Spleen (tissue), 11 donors: ENCODE results near the gene PGF. TPM values are rescaled to one million over a fixed set of nuclear protein-coding genes. Genes with fewer than 3 reads are reported as not detected.

Source experiments
- DNase-seq: peaks from one replicate; pipeline ENCODE4 v3.0.0-alpha.2; 2020
- H3K27ac ChIP-seq, 8 donors: fragments of 200-600 bp; sonication (generic) in 7 of 8; 1 replicate in 4 of 8; 2 replicates in 4 of 8; pipeline versions ENCODE4 v1.5.0 to v1.8.0; 2016 to 2021; ENCODE audit warnings: inconsistent platforms in 4 of 8, mild to moderate bottlenecking in 4 of 8, moderate library complexity in 1 of 8
- H3K27me3 ChIP-seq, 7 donors: fragments of 200-600 bp; sonication (generic) in 6 of 7; replicated peaks in 1 of 7; 1 replicate in 4 of 7; 2 replicates in 3 of 7; pipeline versions ENCODE4 v1.5.0 to v1.8.0; 2016 to 2021; ENCODE audit warnings: inconsistent platforms in 3 of 7, mild to moderate bottlenecking in 1 of 7
- H3K36me3 ChIP-seq, 6 donors: fragments of 200-600 bp; sonication (generic) in 5 of 6; 1 replicate in 4 of 6; 2 replicates in 2 of 6; pipeline versions ENCODE4 v1.5.0 to v1.8.0; 2016 to 2021; ENCODE audit warnings: inconsistent platforms in 2 of 6
- H3K4me1 ChIP-seq, 6 donors: fragments of 200-600 bp; sonication (generic) in 5 of 6; 1 replicate in 3 of 6; 2 replicates in 3 of 6; pipeline versions ENCODE4 v1.5.0 to v1.8.0; 2016 to 2021; ENCODE audit warnings: inconsistent platforms in 3 of 6
- H3K4me3 ChIP-seq, 8 donors: fragments of 200-600 bp; sonication (generic) in 7 of 8; 1 replicate in 4 of 8; 2 replicates in 4 of 8; pipeline versions ENCODE4 v1.5.0 to v1.8.0; 2016 to 2021; ENCODE audit warnings: inconsistent platforms in 4 of 8, mild to moderate bottlenecking in 4 of 8, moderate library complexity in 2 of 8
- H3K9me3 ChIP-seq, 8 donors: fragments of 200-600 bp; sonication (generic) in 7 of 8; 1 replicate in 4 of 8; 2 replicates in 4 of 8; pipeline versions ENCODE4 v1.5.0 to v1.8.0; 2016 to 2021; ENCODE audit warnings: inconsistent platforms in 4 of 8
- POLR2A ChIP-seq, 3 donors: fragments of 450-650 bp; IDR thresholded peaks; one replicate each; pipeline ENCODE4 v1.5.1; 2017; ENCODE audit warnings: antibody characterized with exemption in 3 of 3, mild to moderate bottlenecking in 1 of 3
- POLR2AphosphoS5 ChIP-seq, 3 donors: sonication (generic); formaldehyde crosslinking; IDR thresholded peaks; one replicate each; pipeline ENCODE4 v1.5.1; 2017; ENCODE audit warnings: antibody characterized with exemption in 3 of 3
- WGBS, 5 donors: extraction: QIAGEN DNeasy Blood & Tissue Kit in 3 of 5; methylation state at CpG; one replicate each; pipeline versions ENCODE4 v1.1.5 to v1.1.7; 2013 to 2018; 5-methylcytosine and 5-hydroxymethylcytosine counted together
- intact Hi-C: fragments of 100-400 bp; cut with DNase I; formaldehyde crosslinking; loops from one replicate; pipeline ENCODE4 v1.15.0; 2023; ENCODE audit warnings: low total_unique reads
- polyA plus RNA-seq, 3 donors: library from polyadenylated mRNA; stranded (reverse); fragments of 200-250 nt; gene quantifications; one replicate each; pipeline ENCODE4 v1.2.1, GENCODE V29; 2013
- total RNA-seq, 7 donors: library from RNA; depleted of rRNA in 3 of 7; stranded (reverse); fragments of >200 nt in 3 of 7; fragmentation: NEBNext Ultra II Directional in 4 of 7; extraction: Animal tissue kit (Norgen Biotek cat#: 25700) in 4 of 7; gene quantifications; one replicate each; pipeline versions ENCODE4 v1.1.0 to v1.2.1, GENCODE V29; 2016 to 2021
- TF ChIP-seq, protein P1 (sequence below), 11 experiments: fragments of 200-600 bp in 7 of 11; fragments of 450-650 bp in 4 of 11; sonication (generic) in 4 of 11; IDR thresholded peaks in 8 of 11; conservative IDR thresholded peaks in 3 of 11; 1 replicate in 7 of 11; 2 replicates in 4 of 11; pipeline versions ENCODE4 v1.4.0 to v1.8.0; 2016 to 2021; ENCODE audit warnings: antibody characterized with exemption in 11 of 11, inconsistent platforms in 4 of 11, mild to moderate bottlenecking in 1 of 11
- donor health status: healthy with polysubstance abuse.
- donor health status: DM: no; HTN: no; CAD: no; lungs with moderate emphysema.
- donor health status: DM: no; HTN: no; CAD: no.
- donor health status: Bipolar disorder and iron deficiency.
- donor health status: healthy.
- donor health status: DM: no; HTN: no; CAD: no.
- donor health status: DM: yes; HTN: yes; CAD: no.

PGF gene
- total and polyA plus RNA-seq, 10 donors = 0.87 to 7.7 (median 2.7) TPM

DNA sequence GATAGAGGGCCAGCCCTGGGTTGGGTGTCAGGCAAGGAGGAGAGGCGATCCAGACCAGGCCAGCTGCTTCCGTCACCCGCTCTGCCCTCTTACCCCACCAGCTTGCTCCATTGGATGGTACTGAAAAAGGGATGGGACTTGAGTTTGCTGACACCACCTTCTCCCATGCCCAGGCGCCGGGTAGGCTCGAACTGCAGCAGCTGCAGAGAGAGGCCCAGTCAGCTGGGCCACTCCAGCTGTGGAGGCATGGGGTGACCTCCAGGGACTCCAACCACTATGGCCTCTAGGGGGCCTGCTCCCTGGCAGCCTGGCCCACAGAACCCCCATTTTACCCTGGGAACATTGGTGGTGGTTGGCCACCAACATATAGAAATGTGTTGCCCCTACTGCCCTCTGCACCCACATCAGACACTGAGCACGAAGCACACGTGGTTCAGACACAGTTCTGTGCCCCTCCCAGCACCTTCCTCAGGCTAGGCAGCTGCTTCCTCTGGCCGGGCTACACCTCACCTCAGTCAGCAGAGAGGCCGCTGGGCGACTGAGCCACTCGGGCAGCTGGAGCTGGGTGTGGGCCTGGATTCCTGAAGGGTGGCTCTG is 48.4 kb downstream of the PGF start:
- peak; percentile 55 for DNase-seq
- WGBS, 5 donors = 53 to 84% (median 59%) methylated on average over 5 to 12 of the region's 12 CpGs
- intact Hi-C loops = loop anchor here (5.0 kb wide), 1 partner anchor 45 kb away; no protein-coding TSS in a partner anchor

DNA sequence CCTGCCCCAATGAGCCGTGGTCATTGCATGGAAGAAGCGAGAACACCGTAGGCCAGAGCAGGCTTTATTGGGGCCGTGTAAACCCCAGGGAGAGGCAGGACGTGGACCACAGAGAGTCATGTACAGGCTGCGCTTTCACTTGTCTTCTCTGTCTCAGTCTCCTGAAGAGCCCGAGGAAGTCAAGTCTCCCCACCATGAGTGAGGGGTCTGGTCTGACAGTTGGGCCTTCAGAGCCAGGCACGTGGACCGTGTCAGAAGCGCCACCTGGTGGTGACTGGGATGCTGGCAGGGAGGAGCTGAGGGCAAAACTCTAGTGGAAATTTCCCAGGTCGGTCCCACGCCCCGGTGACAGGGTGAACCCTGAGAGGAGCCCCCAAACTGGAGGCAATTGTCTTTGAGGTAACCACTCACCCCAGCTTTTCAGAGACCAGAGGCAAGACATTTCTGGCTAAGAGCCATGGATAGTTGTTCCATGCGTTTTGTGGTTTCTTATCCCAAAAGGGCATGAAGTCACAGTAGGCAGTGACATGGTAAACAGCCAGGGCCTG is 49.7 kb downstream of the PGF start:
- peaks cover 4 to 53% (median 28%) of the 10 kb centered on the region in 6 donors for H3K4me1 ChIP-seq
- H3K4me3 ChIP-seq = no peak overlapping the region
- H3K27me3 ChIP-seq = no peaks in the 10 kb centered on the region
- peak; percentile 93 for DNase-seq
- intact Hi-C loops = loop anchor here (5.0 kb wide), 1 partner anchor 43 kb away; no protein-coding TSS in a partner anchor
- H3K9me3 ChIP-seq = no peaks in the 10 kb centered on the region
- peaks cover 6 to 62% (median 39%) of the 10 kb centered on the region in 6 donors for H3K36me3 ChIP-seq
- WGBS, 5 donors = 46 to 77% (median 46%) methylated on average over 7 to 14 of the region's 14 CpGs
- peak overlapping the region in 4 of 8 donors; percentile 9 to 60 (median 28) for H3K27ac ChIP-seq
- TF ChIP-seq, protein P1, sequence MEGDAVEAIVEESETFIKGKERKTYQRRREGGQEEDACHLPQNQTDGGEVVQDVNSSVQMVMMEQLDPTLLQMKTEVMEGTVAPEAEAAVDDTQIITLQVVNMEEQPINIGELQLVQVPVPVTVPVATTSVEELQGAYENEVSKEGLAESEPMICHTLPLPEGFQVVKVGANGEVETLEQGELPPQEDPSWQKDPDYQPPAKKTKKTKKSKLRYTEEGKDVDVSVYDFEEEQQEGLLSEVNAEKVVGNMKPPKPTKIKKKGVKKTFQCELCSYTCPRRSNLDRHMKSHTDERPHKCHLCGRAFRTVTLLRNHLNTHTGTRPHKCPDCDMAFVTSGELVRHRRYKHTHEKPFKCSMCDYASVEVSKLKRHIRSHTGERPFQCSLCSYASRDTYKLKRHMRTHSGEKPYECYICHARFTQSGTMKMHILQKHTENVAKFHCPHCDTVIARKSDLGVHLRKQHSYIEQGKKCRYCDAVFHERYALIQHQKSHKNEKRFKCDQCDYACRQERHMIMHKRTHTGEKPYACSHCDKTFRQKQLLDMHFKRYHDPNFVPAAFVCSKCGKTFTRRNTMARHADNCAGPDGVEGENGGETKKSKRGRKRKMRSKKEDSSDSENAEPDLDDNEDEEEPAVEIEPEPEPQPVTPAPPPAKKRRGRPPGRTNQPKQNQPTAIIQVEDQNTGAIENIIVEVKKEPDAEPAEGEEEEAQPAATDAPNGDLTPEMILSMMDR (IDR thresholded peaks at IDR 0.05 in 8 of 11, conservative IDR thresholded peaks at IDR 0.05 in 3 of 11) = peak; percentile 75 to 97 (median 94)
- TF ChIP-seq POLR2AphosphoS5 (IDR thresholded peaks at IDR 0.05) (peak; percentile 64 to 73 (median 66)), POLR2A (IDR thresholded peaks at IDR 0.05) (no peak)

More for the DNA sequence above, 48.4 kb downstream of the PGF start:
- no peaks in the 10 kb centered on the region for H3K27me3 ChIP-seq
- no peaks in the 10 kb centered on the region for H3K9me3 ChIP-seq
- peaks cover 0 to 49% (median 25%) of the 10 kb centered on the region in 6 donors for H3K36me3 ChIP-seq
- peaks cover 4 to 56% (median 28%) of the 10 kb centered on the region in 6 donors for H3K4me1 ChIP-seq
- no peak for TF ChIP-seq POLR2A (IDR thresholded peaks at IDR 0.05)
- TF ChIP-seq, protein P1 (IDR thresholded peaks at IDR 0.05 in 8 of 11, conservative IDR thresholded peaks at IDR 0.05 in 3 of 11) = peak in 3 of 11 experiments; percentile 4 to 28 (median 6)
- peak in 2 of 3 donors; percentile 33 to 62 for TF ChIP-seq POLR2AphosphoS5 (IDR thresholded peaks at IDR 0.05)
- peak overlapping the region in 6 of 8 donors; percentile 6 to 60 (median 42) for H3K27ac ChIP-seq
- H3K4me3 ChIP-seq = no peak overlapping the region

DNA sequence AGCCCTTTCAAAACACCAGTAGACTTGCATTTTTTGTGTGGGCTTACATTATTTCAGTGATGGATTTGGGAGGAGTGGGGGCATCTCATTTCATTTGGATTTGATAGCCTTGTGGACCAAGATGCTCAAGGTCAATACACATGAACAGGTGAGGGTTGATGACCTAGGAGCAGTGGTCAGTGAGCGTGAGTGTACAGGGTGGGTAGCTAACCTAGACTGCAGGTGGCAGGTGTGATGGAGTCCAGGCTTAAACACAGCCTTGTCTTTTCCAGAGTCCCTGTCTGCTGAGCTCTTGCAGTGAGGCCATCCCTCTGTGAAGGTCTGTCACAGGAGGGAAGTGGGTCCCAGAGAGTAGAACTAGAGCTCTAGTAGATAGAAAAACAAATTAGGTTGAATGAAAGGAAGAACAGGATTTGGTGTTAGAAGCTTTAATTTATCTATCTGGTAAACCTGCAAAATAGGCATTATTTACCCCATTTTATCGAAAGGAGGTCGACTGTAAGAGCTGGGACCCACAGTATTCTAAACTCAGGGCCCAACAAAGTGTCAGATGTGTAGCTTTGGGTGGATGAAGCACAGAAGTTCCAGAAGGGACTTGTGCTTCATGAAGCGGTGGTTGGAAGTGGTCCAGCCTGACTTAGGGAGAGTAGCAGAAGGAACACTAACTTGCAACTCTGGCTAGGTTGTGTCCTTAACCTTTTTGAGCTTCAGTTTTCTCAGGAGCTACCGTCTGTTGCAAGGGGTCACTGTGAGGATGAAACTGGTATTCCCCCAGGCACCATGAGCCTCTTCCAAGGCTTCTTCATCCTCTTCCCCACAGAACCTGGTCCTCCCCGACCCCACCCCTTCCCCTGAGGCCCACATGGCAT is 50.5 kb downstream of the PGF start:
- 83 to 91% (median 90%) methylated on average over 6 of the region's 6 CpGs for WGBS, 5 donors

More for the DNA sequence above, 50.5 kb downstream of the PGF start:
- H3K36me3 ChIP-seq = peaks cover 8 to 70% (median 47%) of the 10 kb centered on the region in 6 donors
- no peak for TF ChIP-seq POLR2A (IDR thresholded peaks at IDR 0.05)
- TF ChIP-seq, protein P1 (IDR thresholded peaks at IDR 0.05 in 8 of 11, conservative IDR thresholded peaks at IDR 0.05 in 3 of 11) = no peak
- H3K4me1 ChIP-seq = peaks cover 4 to 50% (median 28%) of the 10 kb centered on the region in 6 donors
- DNase-seq = no peak
- no peaks in the 10 kb centered on the region for H3K9me3 ChIP-seq
- H3K27me3 ChIP-seq = no peaks in the 10 kb centered on the region
- intact Hi-C loops = loop anchor here (5.0 kb wide), 1 partner anchor 43 kb away; no protein-coding TSS in a partner anchor
- H3K27ac ChIP-seq = peak overlapping the region in 2 of 8 donors; percentile 38 to 60
- no peak overlapping the region for H3K4me3 ChIP-seq
